ENCODE data around the gene CSNK1G2.
"Not testable (repeated sequence)": the region's sequence is repeated elsewhere in the genome, so short reads cannot be mapped to it uniquely, and the experiment has no call there.

Gene CSNK1G2

GRCh38 chr19:1986357-1987162, 45.6 kb downstream of the CSNK1G2 start:
- in situ Hi-C loops (cut with MboI; ENCODE audit: low sequenced_read_pairs): no loop called here

GRCh38 chr19:1987197-1988187, 46.5 kb downstream of the CSNK1G2 start:
- in situ Hi-C loops (cut with MboI; ENCODE audit: low sequenced_read_pairs): no loop called here

- in situ Hi-C loops (cut with MboI; ENCODE audit: low sequenced_read_pairs): not testable (repeated sequence)
Measured at GRCh38 chr19:1988464-1988863, 47.5 kb downstream of the CSNK1G2 start.

DNA sequence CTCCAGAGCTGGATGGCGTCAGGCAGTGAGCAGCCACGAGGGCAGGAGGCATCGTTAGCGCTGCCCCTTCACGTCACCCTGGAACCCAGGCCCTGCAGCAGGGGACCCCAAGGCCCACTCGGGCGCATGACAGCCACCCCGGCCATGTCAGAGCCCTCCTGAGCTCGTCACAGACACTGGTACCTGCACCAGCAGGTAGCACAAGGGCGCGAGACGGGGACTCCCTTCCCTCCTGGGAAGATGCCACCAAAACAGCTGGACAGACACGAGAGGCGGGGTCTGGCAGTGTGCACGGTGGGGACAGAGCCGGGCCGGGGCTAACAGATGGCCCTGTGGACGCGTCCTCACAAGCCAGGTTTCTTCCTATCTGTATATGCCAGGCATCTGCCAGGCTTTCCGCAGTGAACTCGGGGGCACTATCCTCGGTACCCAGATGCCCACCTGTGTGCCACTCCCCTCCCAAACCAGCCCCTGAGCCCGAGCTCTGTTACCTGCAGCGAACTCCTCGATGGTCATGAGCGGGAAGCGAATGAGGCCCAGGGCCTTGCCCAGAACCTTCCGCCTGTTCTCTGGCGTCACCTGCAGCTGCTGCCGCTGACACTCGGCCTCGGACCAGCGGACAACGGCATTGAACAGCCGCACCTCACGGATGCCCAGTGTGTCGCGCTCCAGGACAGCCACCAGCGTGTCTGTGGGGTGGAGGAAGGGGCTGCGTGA, 48.7 kb downstream of the CSNK1G2 start:
- in situ Hi-C loops (cut with MboI; ENCODE audit: low sequenced_read_pairs): no loop called here

DNA sequence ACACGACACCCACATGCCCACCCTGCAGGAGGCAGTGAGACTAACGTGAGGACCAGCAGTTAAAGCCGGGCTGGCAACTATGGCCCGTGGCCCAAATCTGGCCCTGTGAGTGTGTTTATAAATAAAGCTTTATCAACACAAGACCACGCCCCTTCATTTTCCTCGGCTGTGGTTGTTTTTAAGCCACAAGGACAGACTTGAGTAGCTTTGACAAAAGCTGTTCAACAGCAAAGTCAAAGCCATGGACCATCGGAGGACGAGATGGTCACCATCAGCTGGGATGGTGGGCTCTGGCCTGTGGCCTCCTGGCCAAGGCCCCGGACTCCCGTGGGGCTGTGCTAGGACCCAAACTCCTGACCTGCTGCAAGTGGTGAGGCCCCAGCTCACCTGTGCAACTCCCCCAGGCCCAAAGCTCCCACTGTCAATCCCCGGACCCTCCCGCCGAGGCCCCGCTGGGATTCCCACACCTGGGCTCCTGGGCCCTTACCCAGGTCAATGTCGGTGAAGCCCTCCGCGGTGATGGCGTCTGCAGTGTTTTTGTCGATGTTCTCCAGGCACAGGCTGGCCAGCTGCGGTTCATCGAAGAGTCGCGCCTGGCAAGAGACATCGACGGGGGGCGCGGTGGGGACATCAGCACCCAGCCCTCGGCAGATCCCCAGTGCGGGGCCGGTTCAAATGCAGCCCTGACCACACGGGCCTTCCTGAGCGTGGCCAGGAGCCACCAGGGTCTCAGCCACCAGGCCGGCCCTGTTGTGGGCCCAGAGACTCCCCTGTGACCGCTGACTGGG, 49.5 kb downstream of the CSNK1G2 start:
- in situ Hi-C loops (cut with MboI; ENCODE audit: low sequenced_read_pairs): no loop called here

- in situ Hi-C loops (cut with MboI; ENCODE audit: low sequenced_read_pairs): no loop called here
Measured at GRCh38 chr19:1991018-1991913, 50.3 kb downstream of the CSNK1G2 start.

DNA sequence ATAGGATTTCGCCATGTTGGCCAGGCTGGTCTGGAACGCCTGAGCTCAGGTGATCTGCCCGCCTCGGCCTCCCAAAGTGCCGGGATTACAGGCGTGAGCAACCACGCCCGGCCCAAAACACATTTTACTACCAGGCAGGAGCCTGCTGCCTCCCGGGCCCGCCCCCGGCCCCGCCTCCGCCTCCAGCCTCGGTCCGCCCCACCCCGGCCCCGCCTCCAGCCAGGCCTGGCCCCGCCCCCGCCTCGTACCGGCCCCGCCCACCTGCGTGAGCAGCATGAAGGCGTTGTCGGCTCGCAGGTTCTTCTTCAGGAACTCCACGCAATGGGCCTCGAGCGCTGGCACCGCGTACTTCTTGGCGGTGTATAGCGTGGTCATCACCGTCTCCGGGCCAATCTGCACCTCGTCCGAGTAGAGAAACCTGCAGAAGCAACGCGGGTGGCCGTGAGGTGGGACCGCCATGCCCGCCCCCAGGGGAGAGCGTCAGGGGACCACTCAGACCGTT, 51.8 kb downstream of the CSNK1G2 start:
- in situ Hi-C loops (cut with MboI; ENCODE audit: low sequenced_read_pairs): no loop called here

DNA sequence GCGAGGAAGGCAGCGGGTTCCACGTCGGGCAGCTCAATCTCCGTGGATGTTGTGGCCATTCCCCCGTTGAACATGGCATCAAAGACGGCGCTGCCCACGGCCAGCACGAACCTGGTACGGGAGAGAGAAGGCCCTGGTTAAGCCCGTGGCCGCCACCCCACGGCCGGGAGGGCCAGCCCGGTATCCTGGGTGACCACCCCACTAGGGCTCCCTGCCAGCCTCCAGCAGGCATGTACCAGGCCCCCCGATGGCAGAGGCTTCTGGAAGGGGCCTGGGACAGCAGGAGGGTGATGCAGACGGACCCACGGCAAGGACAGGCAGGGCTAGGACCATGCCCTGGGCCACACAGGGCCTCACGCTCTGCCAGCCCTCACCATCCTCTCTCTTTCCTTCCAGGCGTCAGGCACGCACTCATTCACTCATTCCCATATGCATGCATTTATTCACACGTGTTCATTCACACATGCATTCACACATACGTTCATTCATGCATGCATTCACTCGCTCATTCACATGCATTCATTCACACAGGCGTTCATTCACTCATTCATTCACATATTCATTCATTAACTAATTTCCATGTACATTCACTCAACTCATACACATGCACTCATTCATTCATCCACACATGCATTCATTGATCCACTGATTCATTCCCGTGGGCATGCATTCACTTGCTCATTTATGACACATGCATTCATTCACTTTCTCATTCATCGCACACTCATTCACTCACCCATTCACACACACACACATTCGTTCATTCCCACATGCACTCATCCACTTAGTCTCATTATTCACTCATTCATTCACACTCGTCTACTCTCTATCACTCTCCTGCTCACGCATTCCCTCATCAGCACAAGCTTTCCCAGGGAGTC, 56.6 kb downstream of the CSNK1G2 start:
- in situ Hi-C loops (cut with MboI; ENCODE audit: low sequenced_read_pairs): no loop called here

DNA sequence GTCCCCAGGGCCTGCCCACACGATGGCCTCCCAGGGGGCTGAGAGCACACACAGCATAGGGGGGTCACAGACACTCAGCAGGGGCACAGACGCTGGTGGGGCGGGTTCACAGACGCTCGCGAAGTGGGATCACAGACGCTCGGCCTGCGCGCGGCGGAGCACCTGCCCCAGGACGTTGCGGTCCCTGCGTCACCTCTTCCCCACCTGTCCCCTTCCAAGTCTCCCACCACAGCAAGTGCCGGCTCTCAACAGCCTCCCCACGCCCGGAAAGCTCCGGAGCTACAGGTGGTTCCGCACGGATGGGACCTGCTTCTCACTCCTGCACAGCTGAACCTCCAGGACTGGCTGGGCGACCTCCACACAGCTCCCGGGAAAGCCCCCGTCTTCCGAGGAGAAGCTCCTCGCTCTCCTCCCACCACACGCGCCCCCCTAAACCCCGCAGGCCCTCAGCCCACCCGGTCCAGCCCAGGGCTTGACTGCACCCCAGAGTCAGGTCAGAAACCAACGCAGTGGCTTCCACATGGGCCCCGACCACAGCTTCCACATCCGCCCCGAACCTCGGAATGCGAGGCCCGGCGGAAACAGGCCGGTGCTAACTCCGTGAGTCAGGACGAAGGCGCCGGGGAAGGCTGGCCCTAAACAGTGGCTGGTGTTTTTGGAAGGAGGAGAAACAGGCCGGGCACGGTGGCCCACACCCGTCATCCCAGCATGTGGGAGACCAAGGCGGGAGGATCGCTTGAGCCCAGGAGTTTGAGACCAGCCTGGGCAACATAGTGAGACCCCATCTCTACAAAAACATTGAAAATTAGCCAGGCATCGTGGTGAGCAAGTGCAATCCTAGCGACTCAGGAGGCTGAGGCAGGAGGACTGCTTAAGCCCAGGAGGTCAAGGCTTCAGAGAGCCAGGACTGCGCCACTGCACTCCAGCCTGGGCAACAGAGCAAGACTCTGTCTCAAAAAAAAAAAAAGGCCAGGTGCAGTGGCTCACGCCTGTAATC, 58.0 kb downstream of the CSNK1G2 start:
- in situ Hi-C loops (cut with MboI; ENCODE audit: low sequenced_read_pairs): no loop called here

DNA sequence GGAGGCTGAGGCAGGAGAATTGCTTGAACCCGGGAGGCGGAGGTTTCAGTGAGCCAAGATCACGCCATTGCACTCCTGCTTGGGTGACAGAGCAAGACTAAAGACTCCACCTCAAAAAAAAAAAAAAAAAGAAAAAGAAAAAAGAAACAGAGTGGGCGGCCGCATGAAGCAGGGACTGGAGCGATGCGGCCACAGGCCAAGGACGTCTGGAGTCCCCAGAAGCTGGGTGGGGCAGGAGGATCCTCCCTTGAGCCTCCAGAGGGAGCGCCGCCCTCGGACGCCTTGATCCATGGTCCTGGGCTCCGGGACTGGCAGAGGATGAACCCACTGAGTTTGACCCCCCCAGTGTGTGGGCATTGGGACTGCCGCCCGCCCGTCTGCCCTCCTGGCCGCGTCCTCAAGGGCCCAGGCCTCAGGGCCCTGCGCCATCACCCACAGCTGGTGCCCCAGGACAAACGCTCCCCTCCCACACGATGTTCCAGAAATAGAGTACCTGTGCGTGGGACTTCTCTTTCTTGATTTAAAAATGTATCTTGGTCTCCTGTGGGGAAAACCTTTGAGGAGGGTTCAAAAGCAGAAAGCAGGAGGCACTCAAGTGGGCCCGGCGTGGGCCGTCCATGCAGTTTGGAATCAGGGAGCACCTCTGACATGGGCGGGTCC, 59.0 kb downstream of the CSNK1G2 start:
- in situ Hi-C loops (cut with MboI; ENCODE audit: low sequenced_read_pairs): no loop called here

DNA sequence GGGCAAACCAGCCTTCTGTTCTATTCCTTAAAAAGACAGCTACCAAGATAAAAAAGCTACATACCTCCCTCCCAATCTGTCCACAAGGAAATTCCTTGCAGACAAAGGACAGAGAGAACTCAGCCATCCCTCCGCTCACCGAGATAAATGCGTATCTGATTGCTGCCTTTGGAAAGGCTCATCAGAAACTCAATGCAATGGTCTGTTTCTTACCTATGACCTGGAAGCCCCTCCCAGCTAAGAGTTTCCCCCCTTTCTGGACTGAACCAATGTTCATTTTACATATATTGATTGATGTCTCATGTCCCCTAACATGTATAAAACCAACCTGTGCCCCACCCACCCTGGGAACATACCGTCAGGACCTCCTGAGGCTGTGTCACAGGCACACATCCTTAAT, 62.9 kb downstream of the CSNK1G2 start:
- in situ Hi-C loops (cut with MboI; ENCODE audit: low sequenced_read_pairs): no loop called here

- in situ Hi-C loops (cut with MboI; ENCODE audit: low sequenced_read_pairs): no loop called here
Measured at GRCh38 chr19:2010135-2010668, 69.2 kb downstream of the CSNK1G2 start.

GRCh38 chr19:2011169-2011568, 70.2 kb downstream of the CSNK1G2 start:
- in situ Hi-C loops (cut with MboI; ENCODE audit: low sequenced_read_pairs): no loop called here

GRCh38 chr19:2012941-2013682, 72.1 kb downstream of the CSNK1G2 start:
- in situ Hi-C loops (cut with MboI; ENCODE audit: low sequenced_read_pairs): no loop called here

DNA sequence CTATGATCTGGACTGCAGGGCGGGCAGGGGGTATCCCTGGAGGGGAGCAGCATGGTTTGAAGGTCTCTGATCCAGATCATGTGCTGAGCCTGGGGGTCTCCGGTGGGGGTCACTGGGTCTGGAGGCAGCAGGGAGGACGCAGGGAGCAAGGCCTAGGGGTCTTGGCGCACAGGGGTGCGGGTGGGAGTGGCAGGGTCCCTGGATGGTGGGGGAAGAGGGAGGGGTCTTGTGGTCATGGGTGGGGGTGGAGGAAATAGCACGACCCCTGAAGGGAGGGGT, 72.7 kb downstream of the CSNK1G2 start:
- in situ Hi-C loops (cut with MboI; ENCODE audit: low sequenced_read_pairs): no loop called here

- in situ Hi-C loops (cut with MboI; ENCODE audit: low sequenced_read_pairs): no loop called here
Measured at GRCh38 chr19:2014131-2014571, 73.2 kb downstream of the CSNK1G2 start.
